Uterus (tissue), 2 donors: Measurements from ENCODE around the gene ARHGEF11.

ENCODE experiments used
- CTCF ChIP-seq, 4 experiments: fragments of 200-600 bp in 2 of 4; fragments of 450-650 bp in 2 of 4; sonication (generic) in 2 of 4; IDR thresholded peaks; one replicate each; pipeline ENCODE4 v1.5.1; 2016 to 2019; ENCODE audit warnings: antibody characterized with exemption in 4 of 4, mild to moderate bottlenecking in 2 of 4, moderate library complexity in 1 of 4
- POLR2A ChIP-seq, 2 donors: fragments of 450-650 bp; IDR thresholded peaks; one replicate each; pipeline ENCODE4 v1.6.1; 2016; ENCODE audit warnings: antibody characterized with exemption in 2 of 2, mild to moderate bottlenecking in 1 of 2, moderate library complexity in 1 of 2

GRCh38 chr1:156905176-156905575, 140.4 kb downstream of the ARHGEF11 start:
- no peak for TF ChIP-seq CTCF (IDR thresholded peaks at IDR 0.05)
- TF ChIP-seq POLR2A (IDR thresholded peaks at IDR 0.05): no peak
